Activated CD4-positive, alpha-beta memory T cell treated with anti-CD3 and anti-CD28 coated beads for 36 hours (primary cell): ENCODE data around the gene GPD2. TPM values are rescaled to one million over a fixed set of nuclear protein-coding genes. Genes with fewer than 3 reads are reported as not detected.
"Not testable (repeated sequence)": the region's sequence is repeated elsewhere in the genome, so short reads cannot be mapped to it uniquely, and the experiment has no call there.

Experiments used
- CTCF ChIA-PET: fragments of 350-600 bp; sonication (Branson Sonifier 250); formaldehyde crosslinking; loops from one replicate; lab custom pipeline; 2021; ENCODE audit warnings: antibody characterized with exemption, inconsistent platforms; lab: Charles Lee
- POLR2A ChIA-PET: fragments of 350-600 bp; sonication (Branson Sonifier 250); formaldehyde crosslinking; loops from one replicate; lab custom pipeline; 2021; ENCODE audit warnings: antibody characterized with exemption; lab: Charles Lee
- DNase-seq: peaks from one replicate; pipeline ENCODE4 v3.0.0-alpha.2; 2020
- H3K27ac Mint-ChIP-seq: one replicate; pipeline ENCODE4 v1.8.0; 2021; ENCODE audit warnings: mixed read lengths
- H3K27me3 Mint-ChIP-seq: one replicate; pipeline ENCODE4 v1.8.0; 2021; ENCODE audit warnings: mixed read lengths
- H3K36me3 Mint-ChIP-seq: one replicate; pipeline ENCODE4 v1.8.0; 2021; ENCODE audit warnings: mixed read lengths
- H3K4me1 Mint-ChIP-seq: one replicate; pipeline ENCODE4 v1.8.0; 2021; ENCODE audit warnings: low read depth, mixed read lengths
- H3K4me3 Mint-ChIP-seq: one replicate; pipeline ENCODE4 v1.8.0; 2021; ENCODE audit warnings: mild to moderate bottlenecking, mixed read lengths
- H3K9me3 Mint-ChIP-seq: one replicate; pipeline ENCODE4 v1.8.0; 2021; ENCODE audit warnings: mixed read lengths
- intact Hi-C: fragments of 100-400 bp; cut with micrococcal nuclease; formaldehyde crosslinking; loops from one replicate; pipeline ENCODE4 v1.15.1; 2023
- total RNA-seq, 2 experiments: library from RNA; stranded (reverse); gene quantifications; one replicate each; pipeline ENCODE4 v1.2.3, GENCODE V29; 2021

GPD2 gene
- total RNA-seq, 2 experiments from 2014 or later, result 27.3 to 28.6 TPM

DNA sequence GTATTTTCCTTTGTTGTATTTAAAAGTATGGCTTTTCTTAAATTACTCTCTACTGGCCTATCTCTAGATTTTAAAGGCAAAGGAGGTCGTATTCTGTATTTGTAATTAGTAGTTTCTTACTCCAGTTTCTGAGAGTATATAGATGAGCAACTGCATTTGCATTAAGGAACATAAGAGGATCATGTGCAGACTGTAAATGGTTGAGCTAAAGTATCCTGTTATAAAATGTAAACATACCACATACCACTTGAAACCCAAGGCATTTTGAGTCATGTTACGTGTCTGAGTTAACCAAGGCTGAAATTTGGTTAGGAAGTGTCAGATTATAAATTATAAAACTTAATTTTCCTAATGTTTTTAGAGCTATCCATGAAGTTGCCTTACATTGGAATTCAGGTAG, 76.3 kb downstream of the GPD2 start:
- ChIA-PET CTCF (no interaction called here), POLR2A (no interaction called here)
- intact Hi-C loops, result no loop called here
- Mint-ChIP-seq H3K4me3 (no peak overlapping the region), H3K4me1 (no peaks in the 10 kb centered on the region), H3K27ac (no peak overlapping the region), H3K36me3 (peaks cover 12% of the 10 kb centered on the region), H3K27me3 (no peaks in the 10 kb centered on the region), H3K9me3 (no peaks in the 10 kb centered on the region)
- no peak for DNase-seq

DNA sequence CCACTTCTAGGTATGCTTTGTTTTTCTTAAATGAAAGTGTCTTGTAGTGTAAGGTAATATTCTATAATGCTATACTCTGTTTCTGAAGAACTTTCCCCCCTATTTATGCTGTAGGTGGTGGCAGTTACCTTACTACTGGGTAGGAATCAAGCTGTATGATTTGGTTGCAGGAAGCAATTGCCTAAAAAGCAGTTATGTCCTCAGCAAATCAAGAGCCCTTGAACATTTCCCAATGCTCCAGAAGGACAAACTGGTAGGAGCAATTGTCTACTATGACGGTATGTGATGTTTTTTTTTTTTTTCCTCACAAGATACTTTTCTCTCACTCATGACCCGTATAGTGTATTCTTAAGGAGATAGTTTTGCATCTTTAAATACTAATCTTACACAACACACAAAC, 77.0 kb downstream of the GPD2 start:
- DNase-seq, result no peak
- H3K36me3 Mint-ChIP-seq, result peaks cover 12% of the 10 kb centered on the region
- no peaks in the 10 kb centered on the region for H3K27me3 Mint-ChIP-seq
- intact Hi-C loops, result no loop called here
- CTCF ChIA-PET, result no interaction called here
- H3K9me3 Mint-ChIP-seq, result no peaks in the 10 kb centered on the region
- H3K4me1 Mint-ChIP-seq, result no peaks in the 10 kb centered on the region
- no peak overlapping the region for H3K4me3 Mint-ChIP-seq
- POLR2A ChIA-PET, result no interaction called here
- H3K27ac Mint-ChIP-seq, result no peak overlapping the region

DNA sequence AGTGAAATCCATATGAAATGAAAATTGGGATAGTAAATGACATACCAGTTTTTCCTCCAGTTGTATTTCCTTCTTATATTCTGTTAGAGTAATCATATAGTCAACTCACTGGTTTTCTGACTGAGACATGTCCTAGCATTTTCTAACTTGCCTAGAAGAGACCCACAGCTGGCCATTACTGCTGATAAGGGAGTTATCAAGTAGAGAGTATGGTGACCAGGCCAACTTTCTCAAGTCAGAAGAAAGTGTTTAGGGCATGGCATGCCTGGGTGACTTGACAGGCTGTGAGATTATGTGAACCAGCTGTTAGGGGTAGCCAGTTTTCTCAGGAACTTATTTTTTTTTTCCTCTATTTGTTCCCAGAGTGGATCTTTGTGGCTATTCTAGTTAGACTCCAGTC, 81.2 kb downstream of the GPD2 start:
- Mint-ChIP-seq H3K36me3 (peaks cover 20% of the 10 kb centered on the region), H3K4me1 (no peaks in the 10 kb centered on the region), H3K27me3 (no peaks in the 10 kb centered on the region), H3K4me3 (no peak overlapping the region), H3K9me3 (peaks cover 6% of the 10 kb centered on the region), H3K27ac (no peak overlapping the region)
- intact Hi-C loops, result no loop called here
- no peak for DNase-seq
- ChIA-PET POLR2A (no interaction called here), CTCF (no interaction called here)

DNA sequence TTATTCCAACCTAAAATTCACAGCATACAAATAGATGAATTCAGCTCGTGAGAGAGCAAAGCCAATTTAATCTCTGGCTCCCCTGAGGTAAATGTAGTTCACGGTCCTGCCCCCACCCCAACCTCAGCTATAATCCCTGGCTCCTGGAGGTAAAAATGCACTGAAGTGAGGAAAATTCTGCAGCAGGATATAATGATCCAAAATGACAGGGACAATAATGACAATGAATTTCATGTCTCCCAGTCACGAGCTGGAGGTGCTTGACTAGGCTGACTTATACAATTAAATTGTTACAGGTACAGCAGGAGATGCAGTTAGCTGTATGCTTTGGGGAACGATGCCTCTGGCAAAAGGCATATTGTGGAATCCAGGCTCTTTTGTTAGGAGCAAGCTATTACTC, 82.0 kb downstream of the GPD2 start:
- H3K4me1 Mint-ChIP-seq, result no peaks in the 10 kb centered on the region
- CTCF ChIA-PET, result no interaction called here
- no peak overlapping the region for H3K27ac Mint-ChIP-seq
- peaks cover 20% of the 10 kb centered on the region for H3K36me3 Mint-ChIP-seq
- no peaks in the 10 kb centered on the region for H3K27me3 Mint-ChIP-seq
- no peak overlapping the region for H3K4me3 Mint-ChIP-seq
- intact Hi-C loops, result no loop called here
- no peak for DNase-seq
- POLR2A ChIA-PET, result no interaction called here
- peaks cover 6% of the 10 kb centered on the region for H3K9me3 Mint-ChIP-seq

DNA sequence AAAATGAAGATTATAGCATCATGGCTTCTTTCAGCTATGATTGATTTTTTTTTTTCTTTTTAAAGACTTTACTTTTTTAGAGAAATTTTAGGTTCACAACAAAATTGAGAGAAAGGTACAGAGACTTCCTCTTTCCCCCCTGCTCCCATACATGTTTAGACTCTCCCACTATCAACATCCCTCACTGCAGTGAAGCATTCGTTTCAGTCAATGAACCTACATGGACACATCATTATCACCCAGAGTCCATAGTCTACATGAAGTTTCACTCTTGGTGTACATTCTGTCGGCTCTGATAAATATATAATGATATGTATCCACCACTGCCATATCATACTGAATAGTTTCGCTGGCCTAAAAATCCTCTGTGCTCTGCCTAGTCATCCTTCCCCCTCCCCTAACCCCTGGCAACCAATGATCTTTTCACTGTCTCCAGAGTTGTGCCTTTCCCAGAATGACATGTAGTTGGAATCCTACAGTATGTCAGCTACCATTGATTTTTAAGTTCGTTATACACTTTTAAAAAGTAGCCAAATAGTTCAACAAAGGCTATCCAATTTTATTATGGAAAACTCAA, 86.8 kb downstream of the GPD2 start:
- no peak overlapping the region for H3K4me3 Mint-ChIP-seq
- DNase-seq, result no peak
- H3K27me3 Mint-ChIP-seq, result no peaks in the 10 kb centered on the region
- intact Hi-C loops, result no loop called here
- POLR2A ChIA-PET, result interaction anchor here (0.5 kb wide), 1 partner anchor 31 kb away, joined by 4 read pairs; no protein-coding TSS in a partner anchor
- CTCF ChIA-PET, result no interaction called here
- peaks cover 6% of the 10 kb centered on the region for H3K9me3 Mint-ChIP-seq
- H3K36me3 Mint-ChIP-seq, result peaks cover 8% of the 10 kb centered on the region
- H3K4me1 Mint-ChIP-seq, result peaks cover 9% of the 10 kb centered on the region
- H3K27ac Mint-ChIP-seq, result no peak overlapping the region

DNA sequence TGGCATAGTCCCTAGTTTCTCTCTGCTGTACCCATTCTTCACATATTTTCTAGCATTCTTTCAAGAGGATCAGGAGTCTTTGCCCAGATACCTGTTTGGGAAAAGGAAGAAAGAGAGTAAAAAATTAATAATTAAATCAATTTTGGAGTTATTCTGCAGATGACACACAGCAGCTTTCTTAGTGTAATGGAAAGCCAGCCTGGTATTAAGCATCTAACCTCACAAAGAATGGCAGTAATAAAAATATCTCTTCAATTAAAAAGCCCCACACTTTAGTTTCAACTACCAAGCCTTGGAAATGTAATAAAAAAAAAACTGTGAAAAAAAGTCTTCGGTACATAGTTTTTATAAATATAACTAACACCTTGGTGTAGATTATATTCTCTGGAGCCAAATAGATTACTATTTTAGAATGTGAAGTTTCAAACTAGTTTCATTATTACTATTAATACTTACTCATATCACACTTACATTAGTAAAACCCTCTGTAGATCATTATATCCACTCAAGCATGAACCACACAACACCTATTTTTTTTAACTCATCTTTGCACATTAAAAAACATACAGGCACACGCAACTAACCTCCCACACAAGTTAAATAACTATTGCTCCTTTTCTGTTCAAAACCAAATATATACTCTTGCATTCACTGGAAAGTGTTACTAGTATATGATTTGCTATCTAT, 90.9 kb downstream of the GPD2 start:
- POLR2A ChIA-PET, result no interaction called here

DNA sequence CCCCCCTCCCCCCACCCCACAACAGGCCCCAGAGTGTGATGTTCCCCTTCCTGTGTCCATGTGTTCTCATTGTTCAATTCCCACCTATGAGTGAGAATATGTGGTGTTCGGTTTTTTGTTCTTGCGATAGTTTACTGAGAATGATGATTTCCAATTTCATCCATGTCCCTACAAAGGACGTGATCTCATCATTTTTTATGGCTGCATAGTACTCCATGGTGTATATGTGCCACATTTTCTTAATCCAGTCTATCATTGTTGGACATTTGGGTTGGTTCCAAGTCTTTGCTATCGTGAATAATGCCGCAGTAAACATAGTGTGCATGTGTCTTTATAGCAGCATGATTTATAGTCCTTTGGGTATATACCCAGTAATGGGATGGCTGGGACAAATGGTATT, 92.4 kb downstream of the GPD2 start:
- DNase-seq, H3K9me3 Mint-ChIP-seq, H3K27ac Mint-ChIP-seq, POLR2A ChIA-PET, H3K27me3 Mint-ChIP-seq, H3K36me3 Mint-ChIP-seq, H3K4me1 Mint-ChIP-seq, H3K4me3 Mint-ChIP-seq, CTCF ChIA-PET: not testable (repeated sequence)
- intact Hi-C loops, result loop anchor here (5.0 kb wide), 1 partner anchor 36 kb away; no protein-coding TSS in a partner anchor

More for the DNA sequence above, 90.9 kb downstream of the GPD2 start:
- Mint-ChIP-seq H3K27ac (no peak overlapping the region), H3K4me1 (peaks cover 9% of the 10 kb centered on the region), H3K4me3 (no peak overlapping the region), H3K27me3 (no peaks in the 10 kb centered on the region), H3K9me3 (no peaks in the 10 kb centered on the region), H3K36me3 (no peaks in the 10 kb centered on the region)
- no peak for DNase-seq
- CTCF ChIA-PET, result no interaction called here
- intact Hi-C loops, result loop anchor here (1.0 to 5.0 kb wide), 4 partner anchors 35 to 186 kb away; partner anchors contain the start of gene GPD2

DNA sequence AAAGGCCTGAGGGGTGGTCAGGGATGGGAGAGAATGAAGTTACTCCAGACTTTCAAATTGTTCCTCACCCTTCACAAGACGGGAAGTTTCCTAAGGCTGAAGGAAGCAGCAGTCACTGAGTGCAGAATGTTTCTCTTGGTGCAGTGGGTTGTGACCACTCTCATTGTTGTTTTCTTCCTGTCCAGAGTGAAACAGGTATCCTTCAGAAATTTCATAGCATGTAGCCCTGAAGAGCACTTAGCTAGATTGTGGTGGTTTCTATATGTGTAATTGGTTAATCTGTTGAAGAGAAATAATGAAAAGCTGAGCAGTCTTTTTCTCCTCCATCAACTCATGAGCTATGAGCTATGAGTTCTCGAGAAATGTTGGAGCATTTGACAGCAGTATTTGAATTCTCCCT, 96.8 kb downstream of the GPD2 start:
- no peak overlapping the region for H3K4me3 Mint-ChIP-seq
- intact Hi-C loops, result no loop called here
- H3K27me3 Mint-ChIP-seq, result no peaks in the 10 kb centered on the region
- POLR2A ChIA-PET, result no interaction called here
- DNase-seq, result no peak
- H3K27ac Mint-ChIP-seq, result no peak overlapping the region
- peaks cover 8% of the 10 kb centered on the region for H3K4me1 Mint-ChIP-seq
- H3K36me3 Mint-ChIP-seq, result no peaks in the 10 kb centered on the region
- CTCF ChIA-PET, result interaction anchor here (1.0 kb wide), 1 partner anchor 198 kb away, joined by 4 read pairs; no protein-coding TSS in a partner anchor
- H3K9me3 Mint-ChIP-seq, result no peaks in the 10 kb centered on the region

DNA sequence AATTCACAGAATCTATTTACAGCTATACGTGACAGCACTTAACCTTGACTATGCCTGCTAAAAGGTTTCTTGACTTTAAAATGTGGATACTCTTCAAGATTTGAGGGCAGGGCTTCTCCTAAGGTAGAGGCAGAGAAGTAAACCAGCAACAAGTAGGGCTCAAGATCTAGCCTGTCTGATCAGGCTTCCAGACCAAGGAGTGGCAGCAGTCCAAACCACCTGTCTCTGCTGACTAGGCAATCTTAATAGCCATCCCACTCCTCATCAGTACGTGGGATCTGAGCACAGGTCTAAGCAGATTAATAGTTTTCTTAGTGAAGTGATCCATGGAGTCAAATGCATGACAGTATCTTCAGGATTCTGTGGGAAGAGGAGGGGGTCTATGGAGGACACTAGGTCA, 100.4 kb downstream of the GPD2 start:
- CTCF ChIA-PET, result no interaction called here

DNA sequence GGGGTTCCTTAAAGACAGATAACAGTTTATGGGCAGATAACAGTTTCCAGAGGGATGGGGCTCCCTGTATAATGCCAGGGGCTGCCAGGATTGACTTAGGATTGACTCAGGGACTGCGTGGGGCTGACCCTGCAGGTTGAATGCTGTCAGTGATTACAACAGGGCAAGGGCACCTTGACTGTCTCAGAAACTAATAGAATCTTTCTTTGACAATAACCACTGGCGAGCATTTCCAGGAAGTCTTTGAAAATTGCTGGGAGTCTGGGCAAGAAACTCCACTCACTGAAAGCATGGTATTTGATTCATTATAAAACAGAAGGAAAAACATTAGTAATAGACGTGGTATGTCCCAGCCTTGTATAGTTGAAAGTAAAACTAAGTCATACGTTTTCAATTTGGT, 101.0 kb downstream of the GPD2 start:
- no peak for DNase-seq
- no peaks in the 10 kb centered on the region for H3K27me3 Mint-ChIP-seq
- POLR2A ChIA-PET, result no interaction called here
- H3K36me3 Mint-ChIP-seq, result no peaks in the 10 kb centered on the region
- peaks cover 24% of the 10 kb centered on the region for H3K4me1 Mint-ChIP-seq
- CTCF ChIA-PET, result no interaction called here
- intact Hi-C loops, result no loop called here
- no peak overlapping the region for H3K27ac Mint-ChIP-seq
- H3K4me3 Mint-ChIP-seq, result no peak overlapping the region
- no peaks in the 10 kb centered on the region for H3K9me3 Mint-ChIP-seq

More for the DNA sequence above, 100.4 kb downstream of the GPD2 start:
- Mint-ChIP-seq H3K36me3 (no peaks in the 10 kb centered on the region), H3K9me3 (no peaks in the 10 kb centered on the region), H3K4me3 (no peak overlapping the region), H3K27ac (no peak overlapping the region), H3K27me3 (no peaks in the 10 kb centered on the region), H3K4me1 (peaks cover 24% of the 10 kb centered on the region)
- no peak for DNase-seq
- intact Hi-C loops, result no loop called here
- POLR2A ChIA-PET, result no interaction called here

DNA sequence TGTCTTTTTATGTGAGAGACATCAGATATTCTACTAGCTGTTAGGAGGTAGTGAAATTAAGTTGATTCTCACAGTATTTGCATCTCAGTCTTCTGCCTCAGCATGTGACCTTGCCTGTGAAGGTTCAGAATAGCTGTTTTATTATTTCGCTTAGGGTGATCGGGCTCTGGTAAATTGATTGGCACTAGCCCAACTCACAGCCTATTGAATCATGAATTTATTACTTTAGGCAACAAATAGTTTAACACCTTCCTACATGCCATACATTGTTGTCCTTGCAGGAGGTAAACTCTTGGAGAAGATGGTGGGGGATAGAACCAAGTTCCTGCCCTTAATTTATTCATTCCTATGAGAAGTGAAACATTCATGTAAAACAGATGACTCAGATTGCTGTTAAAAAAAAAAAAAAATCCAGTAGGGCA, 101.9 kb downstream of the GPD2 start:
- intact Hi-C loops, result no loop called here
- Mint-ChIP-seq H3K27ac (no peak overlapping the region), H3K27me3 (no peaks in the 10 kb centered on the region), H3K4me3 (no peak overlapping the region), H3K36me3 (peaks cover 5% of the 10 kb centered on the region), H3K4me1 (peaks cover 24% of the 10 kb centered on the region), H3K9me3 (no peaks in the 10 kb centered on the region)
- no peak for DNase-seq
- POLR2A ChIA-PET, result no interaction called here
- CTCF ChIA-PET, result no interaction called here

DNA sequence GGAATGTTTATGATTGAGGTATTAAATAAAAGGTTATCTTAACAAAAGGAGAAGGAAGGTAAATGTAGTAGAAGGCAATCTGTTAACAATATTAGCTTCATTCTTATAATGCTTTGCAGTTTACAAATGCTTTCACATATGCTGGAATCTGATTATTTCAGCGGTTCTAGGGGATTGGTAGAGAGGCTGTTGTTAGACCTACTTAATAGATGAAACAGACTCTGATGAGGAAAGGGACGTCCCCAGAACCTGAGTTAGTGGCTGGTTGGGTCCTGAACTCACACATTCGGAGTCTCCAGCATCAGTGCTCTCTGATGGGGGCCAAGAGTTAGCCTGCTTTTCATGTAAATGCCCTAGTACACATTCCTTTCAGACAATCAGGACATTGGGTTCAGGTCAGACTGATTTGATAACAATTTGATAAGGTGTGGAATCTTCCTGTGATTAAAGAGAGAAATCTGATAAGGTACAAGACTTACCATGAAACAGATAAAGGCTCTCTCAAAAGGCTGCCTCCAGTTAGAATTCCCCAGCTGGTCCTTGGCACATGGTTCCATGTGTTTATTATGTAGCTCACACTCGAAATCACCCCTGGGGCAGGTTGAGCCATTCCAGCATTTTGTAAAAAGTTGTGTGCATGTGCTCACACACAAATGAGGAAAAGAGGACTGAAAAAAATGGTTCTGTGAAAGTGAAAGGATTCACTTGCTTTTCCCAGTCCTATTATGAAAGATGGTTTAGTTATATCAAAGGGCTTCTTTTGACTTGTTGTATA, 103.1 kb downstream of the GPD2 start:
- Mint-ChIP-seq H3K4me1 (peaks cover 24% of the 10 kb centered on the region), H3K27me3 (no peaks in the 10 kb centered on the region), H3K36me3 (peaks cover 5% of the 10 kb centered on the region), H3K9me3 (no peaks in the 10 kb centered on the region), H3K4me3 (no peak overlapping the region), H3K27ac (no peak overlapping the region)
- ChIA-PET POLR2A (no interaction called here), CTCF (no interaction called here)
- DNase-seq, result no peak
- intact Hi-C loops, result no loop called here
